Stimulated activated CD4-positive, alpha-beta T cell treated with anti-CD3 and anti-CD28 coated beads, Interleukin-12 subunit alpha, Interleukin-12 subunit beta, amount 100 ng/mL, for 24 hours (primary cell): ENCODE data around the gene MAP3K4.

Source experiments
- DNase-seq, 2 experiments: peaks; one replicate each; pipeline ENCODE4 v3.0.0-alpha.2; 2020; ENCODE audit warnings: low read depth in 2 of 2

Gene MAP3K4

GRCh38 chr6:161127071-161127740 is 135.6 kb downstream of the MAP3K4 start:
- no peak for DNase-seq

- DNase-seq = no peak
Observed at GRCh38 chr6:161128230-161128629, 136.7 kb downstream of the MAP3K4 start.

- peak; percentile 13 to 26 for DNase-seq
Observed at GRCh38 chr6:161128680-161129196, 137.2 kb downstream of the MAP3K4 start.

GRCh38 chr6:161130541-161130940 is 139.0 kb downstream of the MAP3K4 start:
- no peak for DNase-seq

GRCh38 chr6:161130967-161131766 is 139.6 kb downstream of the MAP3K4 start:
- no peak for DNase-seq

GRCh38 chr6:161132384-161132783 is 140.8 kb downstream of the MAP3K4 start:
- no peak for DNase-seq

GRCh38 chr6:161133963-161134362 is 142.4 kb downstream of the MAP3K4 start:
- no peak for DNase-seq

- DNase-seq = no peak
Observed at GRCh38 chr6:161134550-161135298, 143.2 kb downstream of the MAP3K4 start.

- no peak for DNase-seq
Observed at GRCh38 chr6:161135695-161136591, 144.4 kb downstream of the MAP3K4 start.

GRCh38 chr6:161136655-161137054 is 145.1 kb downstream of the MAP3K4 start:
- DNase-seq = no peak

GRCh38 chr6:161137320-161137719 is 145.8 kb downstream of the MAP3K4 start:
- no peak for DNase-seq

GRCh38 chr6:161137839-161138542 is 146.4 kb downstream of the MAP3K4 start:
- DNase-seq = no peak

- no peak for DNase-seq
Observed at GRCh38 chr6:161138543-161139303, 147.2 kb downstream of the MAP3K4 start.

GRCh38 chr6:161139304-161139765 is 147.8 kb downstream of the MAP3K4 start:
- DNase-seq = no peak

GRCh38 chr6:161139766-161140553 is 148.4 kb downstream of the MAP3K4 start:
- no peak for DNase-seq

GRCh38 chr6:161140554-161140875 is 148.9 kb downstream of the MAP3K4 start:
- no peak for DNase-seq

- no peak for DNase-seq
Observed at GRCh38 chr6:161141173-161141572, 149.6 kb downstream of the MAP3K4 start.

GRCh38 chr6:161142957-161143296 is 151.4 kb downstream of the MAP3K4 start:
- DNase-seq = no peak
